H9 (cell line): Measurements from ENCODE around the gene THSD7B. TPM values are rescaled to one million over a fixed set of nuclear protein-coding genes. Genes with fewer than 3 reads are reported as not detected.

Experiments
- DNase-seq: peaks from one replicate; pipeline ENCODE4 v3.0.0-alpha.2; 2017
- H2AFZ ChIP-seq: one replicate; pipeline ENCODE4 v1.6.1; 2013; ENCODE audit warnings: mild to moderate bottlenecking, low read length, control low read depth, moderate library complexity
- H2AK5ac ChIP-seq: 2 replicates; pipeline ENCODE4 v1.6.1; 2013; ENCODE audit warnings: low read length, control low read depth, mixed read lengths; ENCODE audit not compliant: insufficient read length
- H2BK120ac ChIP-seq: one replicate; pipeline ENCODE4 v1.6.1; 2013; ENCODE audit warnings: low read depth, mild to moderate bottlenecking, low read length, control low read depth, inconsistent platforms; ENCODE audit not compliant: poor library complexity, severe bottlenecking
- H2BK12ac ChIP-seq: 2 replicates; pipeline ENCODE4 v1.6.1; 2013; ENCODE audit warnings: low read length, control low read depth, mixed read lengths, low read depth; ENCODE audit not compliant: insufficient read length
- H2BK15ac ChIP-seq: 2 replicates; pipeline ENCODE4 v1.6.1; 2013; ENCODE audit warnings: low read depth, low read length, control low read depth
- H2BK20ac ChIP-seq: one replicate; pipeline ENCODE4 v1.6.1; 2013; ENCODE audit warnings: low read depth, mild to moderate bottlenecking, low read length, control low read depth, inconsistent platforms; ENCODE audit not compliant: poor library complexity, severe bottlenecking
- H2BK5ac ChIP-seq: 2 replicates; pipeline ENCODE4 v1.6.1; 2013; ENCODE audit warnings: low read length, control low read depth, mixed read lengths; ENCODE audit not compliant: insufficient read length
- H3K14ac ChIP-seq: 2 replicates; pipeline ENCODE4 v1.6.1; 2013; ENCODE audit warnings: low read length, control low read depth; ENCODE audit not compliant: insufficient read depth
- H3K18ac ChIP-seq: 2 replicates; pipeline ENCODE4 v1.6.1; 2013; ENCODE audit warnings: low read depth, mild to moderate bottlenecking, mixed read lengths, low read length, control low read depth; ENCODE audit not compliant: insufficient read length
- H3K23ac ChIP-seq: 2 replicates; pipeline ENCODE4 v1.6.1; 2013; ENCODE audit warnings: low read length, control low read depth, mixed read lengths, low read depth; ENCODE audit not compliant: insufficient read length
- H3K23me2 ChIP-seq: 2 replicates; pipeline ENCODE4 v1.6.1; 2013; ENCODE audit warnings: low read depth, mild to moderate bottlenecking, mixed read lengths, low read length, control low read depth; ENCODE audit not compliant: insufficient read length, poor library complexity, severe bottlenecking
- H3K27ac ChIP-seq: 2 replicates; pipeline ENCODE4 v1.5.1; 2013; ENCODE audit warnings: low read length, control low read depth, mixed read lengths, low read depth; ENCODE audit not compliant: insufficient read length
- H3K27me3 ChIP-seq: 2 replicates; pipeline ENCODE4 v1.6.1; 2013; ENCODE audit warnings: low read length, control low read depth, inconsistent platforms; ENCODE audit not compliant: insufficient read depth
- H3K4ac ChIP-seq: 2 replicates; pipeline ENCODE4 v1.6.1; 2013; ENCODE audit warnings: low read depth, mild to moderate bottlenecking, control low read depth, inconsistent platforms, low read length, moderate library complexity
- H3K4me1 ChIP-seq: 2 replicates; pipeline ENCODE4 v1.6.1; 2013; ENCODE audit warnings: low read length, control low read depth, inconsistent platforms; ENCODE audit not compliant: insufficient read depth
- H3K4me2 ChIP-seq: 2 replicates; pipeline ENCODE4 v1.6.1; 2013; ENCODE audit warnings: low read length, control low read depth, mixed read lengths; ENCODE audit not compliant: insufficient read length, insufficient read depth
- H3K56ac ChIP-seq: 2 replicates; pipeline ENCODE4 v1.6.1; 2013; ENCODE audit warnings: low read depth, mild to moderate bottlenecking, mixed read lengths, low read length, control low read depth; ENCODE audit not compliant: insufficient read length
- H3K79me1 ChIP-seq: 2 replicates; pipeline ENCODE4 v1.6.1; 2013; ENCODE audit warnings: low read depth, mild to moderate bottlenecking, moderate library complexity, low read length, control low read depth, inconsistent platforms; ENCODE audit not compliant: insufficient read depth, poor library complexity, severe bottlenecking
- H3K79me2 ChIP-seq: 2 replicates; pipeline ENCODE4 v1.6.1; 2013; ENCODE audit warnings: low read length, control low read depth, inconsistent platforms; ENCODE audit not compliant: insufficient read depth
- H3K9ac ChIP-seq: 2 replicates; pipeline ENCODE4 v1.6.1; 2013; ENCODE audit warnings: low read length, control low read depth, mixed read lengths; ENCODE audit not compliant: insufficient read length; ENCODE audit errors: extremely low read depth
- H3K9me3 ChIP-seq: one replicate; pipeline ENCODE4 v1.6.1; 2013; ENCODE audit warnings: low read depth, low read length, inconsistent platforms; ENCODE audit not compliant: control insufficient read depth
- H3T11ph ChIP-seq: one replicate; pipeline ENCODE4 v1.6.1; 2013; ENCODE audit warnings: mild to moderate bottlenecking, low read length, control low read depth, inconsistent platforms
- H4K20me1 ChIP-seq: one replicate; pipeline ENCODE4 v1.6.1; 2013; ENCODE audit not compliant: control insufficient read depth, insufficient read length, insufficient read depth
- H4K5ac ChIP-seq: 2 replicates; pipeline ENCODE4 v1.6.1; 2013; ENCODE audit warnings: low read depth, mild to moderate bottlenecking, mixed read lengths, low read length, control low read depth; ENCODE audit not compliant: insufficient read length
- H4K8ac ChIP-seq: replicated peaks from 2 replicates; pipeline ENCODE4 v1.6.1; 2013; ENCODE audit warnings: low read length, control low read depth, mixed read lengths, low read depth; ENCODE audit not compliant: insufficient read length
- H4K91ac ChIP-seq: 2 replicates; pipeline ENCODE4 v1.6.1; 2013; ENCODE audit warnings: low read depth, mild to moderate bottlenecking, moderate library complexity, mixed read lengths, low read length, control low read depth; ENCODE audit not compliant: insufficient read length
- H3K27ac Mint-ChIP-seq, 3 experiments: 2 replicates in 2 of 3; 3 replicates in 1 of 3; pipeline ENCODE4 v1.8.0; 2020 to 2021; ENCODE audit warnings: mixed read lengths in 3 of 3, mild to moderate bottlenecking in 1 of 3, moderate library complexity in 1 of 3
- H3K27me3 Mint-ChIP-seq: 2 replicates; pipeline ENCODE4 v1.8.0; 2021; ENCODE audit warnings: low read depth, mild to moderate bottlenecking, moderate library complexity, mixed read lengths
- H3K36me3 Mint-ChIP-seq, 3 experiments: 2 replicates in 2 of 3; 3 replicates in 1 of 3; pipeline ENCODE4 v1.8.0; 2020 to 2021; ENCODE audit warnings: low read depth in 3 of 3, mixed read lengths in 3 of 3; ENCODE audit not compliant: insufficient read depth in 1 of 3
- H3K4me1 Mint-ChIP-seq, 2 experiments: 2 replicates each; pipeline ENCODE4 v1.8.0; 2020; ENCODE audit warnings: mixed read lengths in 2 of 2
- H3K4me3 Mint-ChIP-seq, 2 experiments: 2 replicates in 1 of 2; 3 replicates in 1 of 2; pipeline ENCODE4 v1.8.0; 2020 to 2021; ENCODE audit warnings: mild to moderate bottlenecking in 2 of 2, mixed read lengths in 2 of 2, moderate library complexity in 1 of 2
- H3K9me3 Mint-ChIP-seq, 2 experiments: 2 replicates in 1 of 2; 3 replicates in 1 of 2; pipeline ENCODE4 v1.8.0; 2020; ENCODE audit warnings: mild to moderate bottlenecking in 2 of 2, mixed read lengths in 2 of 2, moderate library complexity in 1 of 2
- CTCF ChIP-seq: fragments of 200-600 bp; sonication (generic); conservative IDR thresholded peaks from 3 replicates; pipeline ENCODE4 v1.8.0; 2021; ENCODE audit warnings: antibody characterized with exemption, mild to moderate bottlenecking
- WGBS: extraction: QIAGEN DNeasy Blood & Tissue Kit; methylation state at CpG from one replicate; pipeline ENCODE4 v1.1.7; 2013; ENCODE audit warnings: missing lambda C conversion rate, low lambda C conversion rate, mixed read lengths; ENCODE audit not compliant: insufficient read length; ENCODE audit errors: extremely low coverage; 5-methylcytosine and 5-hydroxymethylcytosine counted together
- total RNA-seq: library from RNA; stranded (reverse); gene quantifications from 2 replicates; pipeline ENCODE4 v1.2.1, GENCODE V29; 2021

Gene THSD7B
- total RNA-seq, 1 experiment from 2014 or later: 0.85 TPM

DNA sequence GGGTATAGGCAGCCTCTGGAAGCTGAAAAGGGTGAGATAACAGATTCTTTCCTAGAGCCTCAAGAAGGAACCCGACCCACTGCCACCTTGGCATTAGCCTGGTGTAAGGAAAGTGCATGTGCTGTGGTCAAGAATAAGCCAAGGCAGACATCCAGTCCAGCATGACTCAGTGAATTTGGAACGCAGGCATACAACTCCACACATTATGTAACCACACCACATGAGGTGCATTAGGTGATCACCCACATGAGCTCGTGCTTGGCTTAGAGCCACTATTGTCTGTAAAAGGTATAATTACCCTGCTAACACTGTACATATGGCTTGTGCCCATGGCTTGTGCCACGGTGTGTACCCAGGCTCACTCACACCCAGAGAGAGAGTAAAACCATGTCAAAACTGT is 615.3 kb downstream of the THSD7B start:
- H2BK15ac ChIP-seq: no peak overlapping the region
- no peaks in the 10 kb centered on the region for H4K20me1 ChIP-seq
- H3T11ph ChIP-seq: no peak overlapping the region
- no peaks in the 10 kb centered on the region for H3K4me1 ChIP-seq
- H3K18ac ChIP-seq: no peak overlapping the region
- H3K9me3 ChIP-seq: no peaks in the 10 kb centered on the region
- H3K4me3 Mint-ChIP-seq: no peak overlapping the region
- no peak overlapping the region for H3K27ac ChIP-seq
- H3K14ac ChIP-seq: no peak overlapping the region
- no peak overlapping the region for H2BK5ac ChIP-seq
- no peak for TF ChIP-seq CTCF
- H3K23ac ChIP-seq: no peak overlapping the region
- H4K5ac ChIP-seq: no peak overlapping the region
- peaks cover 1% of the 10 kb centered on the region; the same call in 1 of the 2 replicates for H3K27me3 Mint-ChIP-seq
- no peaks in the 10 kb centered on the region for H3K27me3 ChIP-seq
- no peaks in the 10 kb centered on the region for H3K79me2 ChIP-seq
- H2AFZ ChIP-seq: no peak overlapping the region
- no peak for DNase-seq
- H3K9ac ChIP-seq: no peak overlapping the region
- peaks cover 27 to 29% of the 10 kb centered on the region in 2 experiments for H3K9me3 Mint-ChIP-seq
- no peaks in the 10 kb centered on the region for H3K79me1 ChIP-seq
- H4K8ac ChIP-seq: no peak overlapping the region
- no peak overlapping the region for H3K4me2 ChIP-seq
- WGBS: no CpG with 5 or more reads among the region's 4 CpGs
- no peak overlapping the region for H3K56ac ChIP-seq
- peaks cover 9 to 33% (median 18%) of the 10 kb centered on the region in 3 experiments for H3K36me3 Mint-ChIP-seq
- no peaks in the 10 kb centered on the region for H3K23me2 ChIP-seq
- H2BK12ac ChIP-seq: no peak overlapping the region
- H3K27ac Mint-ChIP-seq: no peak overlapping the region
- no peak overlapping the region for H2BK120ac ChIP-seq
- H4K91ac ChIP-seq: no peak overlapping the region
- H2BK20ac ChIP-seq: no peak overlapping the region
- no peaks in the 10 kb centered on the region for H3K4me1 Mint-ChIP-seq
- no peak overlapping the region for H3K4ac ChIP-seq
- H2AK5ac ChIP-seq: no peak overlapping the region
